Neural progenitor cell (in vitro differentiated cells): ENCODE results near the gene PCNX2. TPM values are rescaled to one million over a fixed set of nuclear protein-coding genes. Genes with fewer than 3 reads are reported as not detected.
A peak's percentile ranks its signal among the peaks of the same experiment; 100 is the strongest.
"Not testable (repeated sequence)": the region's sequence is repeated elsewhere in the genome, so short reads cannot be mapped to it uniquely, and the experiment has no call there.

ENCODE experiments used
- DNase-seq: peaks from one replicate; pipeline ENCODE4 v3.0.0-alpha.2; 2016; ENCODE audit warnings: low spot score
- H2AFZ ChIP-seq: fragments of 200-600 bp; sonication (generic); replicated peaks from 2 replicates; pipeline ENCODE4 v1.6.1; 2016; ENCODE audit warnings: antibody characterized with exemption
- H3F3A ChIP-seq: fragments of 200-600 bp; sonication (generic); 2 replicates; pipeline ENCODE4 v1.6.1; 2016; ENCODE audit warnings: antibody characterized with exemption, low read depth
- H3K27ac ChIP-seq: fragments of 200-600 bp; sonication (generic); 2 replicates; pipeline ENCODE4 v1.5.1; 2016; ENCODE audit warnings: mild to moderate bottlenecking
- H3K27me3 ChIP-seq: fragments of 200-600 bp; sonication (generic); 2 replicates; pipeline ENCODE4 v1.6.1; 2016; ENCODE audit warnings: mild to moderate bottlenecking, moderate library complexity
- H3K36me3 ChIP-seq: fragments of 200-600 bp; sonication (generic); 2 replicates; pipeline ENCODE4 v1.5.1; 2016
- H3K4me1 ChIP-seq: fragments of 200-600 bp; sonication (generic); 2 replicates; pipeline ENCODE4 v1.6.1; 2016; ENCODE audit warnings: mixed run types
- H3K4me2 ChIP-seq: fragments of 200-600 bp; sonication (generic); 2 replicates; pipeline ENCODE4 v1.6.1; 2016
- H3K4me3 ChIP-seq: fragments of 200-600 bp; sonication (generic); 2 replicates; pipeline ENCODE4 v1.5.1; 2016
- H3K79me2 ChIP-seq: fragments of 200-600 bp; sonication (generic); 2 replicates; pipeline ENCODE4 v1.6.1; 2016; ENCODE audit warnings: low read depth
- H3K9ac ChIP-seq: fragments of 200-600 bp; sonication (generic); 2 replicates; pipeline ENCODE4 v1.6.1; 2016
- H3K9me3 ChIP-seq: fragments of 200-600 bp; sonication (generic); 2 replicates; pipeline ENCODE4 v1.5.1; 2016; ENCODE audit warnings: low read depth
- H4K20me1 ChIP-seq: fragments of 200-600 bp; sonication (generic); 2 replicates; pipeline ENCODE4 v1.6.1; 2016; ENCODE audit warnings: low read depth
- H3K27ac Mint-ChIP-seq: 3 replicates; pipeline ENCODE4 v1.8.0; 2021; ENCODE audit warnings: mixed read lengths
- H3K27me3 Mint-ChIP-seq: 2 replicates; pipeline ENCODE4 v1.8.0; 2022; ENCODE audit warnings: low read depth, mild to moderate bottlenecking, inconsistent platforms, moderate library complexity, mixed read lengths; ENCODE audit not compliant: insufficient read depth
- H3K36me3 Mint-ChIP-seq: 3 replicates; pipeline ENCODE4 v1.8.0; 2021; ENCODE audit warnings: mixed read lengths
- H3K4me1 Mint-ChIP-seq: 3 replicates; pipeline ENCODE4 v1.8.0; 2021; ENCODE audit warnings: mixed read lengths
- H3K4me3 Mint-ChIP-seq: 3 replicates; pipeline ENCODE4 v1.8.0; 2021; ENCODE audit warnings: mild to moderate bottlenecking, moderate library complexity, mixed read lengths
- H3K9me3 Mint-ChIP-seq: 3 replicates; pipeline ENCODE4 v1.8.0; 2020; ENCODE audit warnings: mixed read lengths
- EZH2 ChIP-seq: fragments of 200-600 bp; sonication (generic); IDR thresholded peaks from 2 replicates; pipeline ENCODE4 v1.6.1; 2017; ENCODE audit warnings: antibody characterized with exemption, mild to moderate bottlenecking, moderate library complexity
- EZH2phosphoT487 ChIP-seq: fragments of 200-600 bp; sonication (generic); IDR thresholded peaks from 2 replicates; pipeline ENCODE4 v1.6.1; 2017; ENCODE audit warnings: antibody characterized with exemption
- total RNA-seq: library from RNA; depleted of rRNA; stranded (reverse); fragments of >200 nt; gene quantifications from 2 replicates; pipeline ENCODE4 v1.2.3, GENCODE V29; 2015; ENCODE audit warnings: low replicate concordance
- TF ChIP-seq, protein P1 (sequence below): fragments of 200-600 bp; sonication (generic); IDR thresholded peaks from 2 replicates; pipeline ENCODE4 v1.5.1; 2017; ENCODE audit warnings: antibody characterized with exemption, mild to moderate bottlenecking

The PCNX2 gene
- total RNA-seq, 1 donor from 2014 or later = 30.8 TPM

DNA sequence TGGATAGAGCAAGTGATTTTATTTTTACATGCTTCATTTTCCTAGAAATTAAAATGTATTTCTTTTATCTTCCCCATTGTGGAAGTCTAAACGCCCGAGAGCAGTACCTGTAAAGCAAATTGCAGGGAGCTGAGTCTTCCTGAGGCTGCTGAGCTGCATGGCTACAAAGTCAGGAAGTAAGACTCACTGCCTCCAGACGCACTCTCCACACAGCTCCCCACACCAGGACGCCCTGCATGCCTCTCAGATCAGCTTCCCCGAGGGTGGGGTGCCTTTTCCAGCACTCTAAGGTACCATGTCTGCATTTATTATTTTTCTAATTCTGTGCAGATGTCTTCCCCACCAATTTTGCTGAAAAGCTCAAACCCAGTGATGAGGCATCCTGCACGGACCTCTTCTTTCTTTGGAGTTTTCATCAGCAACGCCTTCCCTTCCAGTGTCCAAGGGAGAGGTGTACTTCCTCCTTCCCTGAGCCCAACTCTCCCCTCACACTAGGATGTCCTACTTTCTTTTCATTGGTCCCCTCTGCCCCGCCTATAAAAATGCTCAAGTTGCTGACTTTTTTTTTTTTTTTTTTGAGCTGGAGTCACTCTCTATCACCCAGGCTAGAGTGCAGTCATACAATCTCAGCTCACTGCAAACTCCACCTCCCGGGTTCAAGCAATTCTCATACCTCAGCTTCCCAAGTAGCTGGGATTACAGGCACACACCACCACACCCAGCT is 114.7 kb downstream of the PCNX2 start:
- H3F3A ChIP-seq = no peaks in the 10 kb centered on the region
- H3K4me1 ChIP-seq = peaks cover 24% of the 10 kb centered on the region
- H4K20me1 ChIP-seq = no peaks in the 10 kb centered on the region
- no peak overlapping the region for H3K4me2 ChIP-seq
- no peaks in the 10 kb centered on the region for H3K27me3 ChIP-seq
- H2AFZ ChIP-seq = no peak overlapping the region
- Mint-ChIP-seq H3K9me3 (no peaks in the 10 kb centered on the region), H3K27ac (no peak overlapping the region), H3K36me3 (peaks cover 28% of the 10 kb centered on the region), H3K4me1 (peaks cover 14% of the 10 kb centered on the region), H3K4me3 (no peak overlapping the region), H3K27me3 (no peaks in the 10 kb centered on the region)
- H3K36me3 ChIP-seq = no peaks in the 10 kb centered on the region
- no peaks in the 10 kb centered on the region for H3K9me3 ChIP-seq
- H3K4me3 ChIP-seq = no peak overlapping the region
- H3K79me2 ChIP-seq = no peaks in the 10 kb centered on the region
- DNase-seq = no peak
- no peak overlapping the region for H3K9ac ChIP-seq
- no peak overlapping the region for H3K27ac ChIP-seq
- TF ChIP-seq EZH2 = no peak
- TF ChIP-seq EZH2phosphoT487 = no peak
- TF ChIP-seq, protein P1, sequence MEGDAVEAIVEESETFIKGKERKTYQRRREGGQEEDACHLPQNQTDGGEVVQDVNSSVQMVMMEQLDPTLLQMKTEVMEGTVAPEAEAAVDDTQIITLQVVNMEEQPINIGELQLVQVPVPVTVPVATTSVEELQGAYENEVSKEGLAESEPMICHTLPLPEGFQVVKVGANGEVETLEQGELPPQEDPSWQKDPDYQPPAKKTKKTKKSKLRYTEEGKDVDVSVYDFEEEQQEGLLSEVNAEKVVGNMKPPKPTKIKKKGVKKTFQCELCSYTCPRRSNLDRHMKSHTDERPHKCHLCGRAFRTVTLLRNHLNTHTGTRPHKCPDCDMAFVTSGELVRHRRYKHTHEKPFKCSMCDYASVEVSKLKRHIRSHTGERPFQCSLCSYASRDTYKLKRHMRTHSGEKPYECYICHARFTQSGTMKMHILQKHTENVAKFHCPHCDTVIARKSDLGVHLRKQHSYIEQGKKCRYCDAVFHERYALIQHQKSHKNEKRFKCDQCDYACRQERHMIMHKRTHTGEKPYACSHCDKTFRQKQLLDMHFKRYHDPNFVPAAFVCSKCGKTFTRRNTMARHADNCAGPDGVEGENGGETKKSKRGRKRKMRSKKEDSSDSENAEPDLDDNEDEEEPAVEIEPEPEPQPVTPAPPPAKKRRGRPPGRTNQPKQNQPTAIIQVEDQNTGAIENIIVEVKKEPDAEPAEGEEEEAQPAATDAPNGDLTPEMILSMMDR = no peak

DNA sequence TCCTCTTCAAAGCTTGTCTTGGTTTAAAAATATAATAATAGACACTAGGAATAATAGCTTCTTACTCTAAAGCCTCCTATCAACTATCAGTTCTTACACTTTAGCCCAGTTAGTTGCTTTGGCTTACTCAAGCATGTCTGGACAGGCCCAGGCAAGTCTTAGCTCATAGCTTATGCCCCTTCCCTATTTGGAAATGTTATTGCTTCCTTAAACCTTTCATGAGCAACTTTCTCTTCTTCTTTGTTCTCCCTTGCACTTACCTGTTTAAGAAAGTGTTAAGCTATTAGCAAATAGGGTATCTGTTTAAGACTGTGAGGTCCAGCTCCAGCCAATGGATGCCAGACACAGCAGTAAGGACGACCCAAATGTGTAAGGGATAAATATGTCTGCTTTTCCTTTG is 115.9 kb downstream of the PCNX2 start:
- not testable (repeated sequence) for H3K79me2 ChIP-seq, H3K9me3 Mint-ChIP-seq, H3F3A ChIP-seq, H3K36me3 ChIP-seq, H2AFZ ChIP-seq, H3K27me3 Mint-ChIP-seq, DNase-seq, H3K27ac ChIP-seq, H3K27me3 ChIP-seq, H3K27ac Mint-ChIP-seq, H3K4me2 ChIP-seq, H3K9me3 ChIP-seq, H4K20me1 ChIP-seq, H3K4me3 Mint-ChIP-seq, H3K4me3 ChIP-seq, H3K9ac ChIP-seq
- H3K4me1 Mint-ChIP-seq = peaks cover 14% of the 10 kb centered on the region
- peaks cover 24% of the 10 kb centered on the region for H3K4me1 ChIP-seq
- peaks cover 28% of the 10 kb centered on the region for H3K36me3 Mint-ChIP-seq

DNA sequence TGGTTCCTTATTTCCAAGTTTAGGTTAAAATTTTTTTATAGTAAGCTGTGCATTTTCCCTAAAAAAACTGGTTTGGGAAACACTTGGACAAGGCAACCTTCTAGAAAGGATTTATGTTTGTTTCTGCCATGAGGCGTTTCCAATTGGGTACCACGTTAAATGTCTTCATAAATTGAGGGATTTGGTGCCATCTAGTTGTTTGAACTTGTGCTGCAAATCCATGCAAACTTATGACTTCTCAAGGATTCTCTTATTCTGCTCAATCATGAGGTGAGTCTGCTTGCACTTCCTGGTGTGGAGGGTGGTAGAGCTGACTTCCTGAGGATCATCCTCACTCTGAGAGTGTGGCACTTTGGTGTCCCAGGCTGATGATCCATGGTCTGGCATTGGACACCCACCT is 123.3 kb downstream of the PCNX2 start:
- no peaks in the 10 kb centered on the region for H3F3A ChIP-seq
- no peak overlapping the region for H2AFZ ChIP-seq
- peaks cover 12% of the 10 kb centered on the region for H3K36me3 ChIP-seq
- H3K9ac ChIP-seq = no peak overlapping the region
- H3K4me2 ChIP-seq = no peak overlapping the region
- no peaks in the 10 kb centered on the region for H3K9me3 ChIP-seq
- no peak overlapping the region for H3K27ac ChIP-seq
- H3K27me3 ChIP-seq = no peaks in the 10 kb centered on the region
- no peak for TF ChIP-seq EZH2
- no peak for TF ChIP-seq EZH2phosphoT487
- TF ChIP-seq, protein P1 = peak; percentile 8
- Mint-ChIP-seq H3K27me3 (no peaks in the 10 kb centered on the region), H3K4me3 (no peak overlapping the region), H3K9me3 (peaks cover 16% of the 10 kb centered on the region), H3K4me1 (no peaks in the 10 kb centered on the region), H3K27ac (no peak overlapping the region), H3K36me3 (peaks cover 36% of the 10 kb centered on the region)
- no peak overlapping the region for H3K4me3 ChIP-seq
- no peaks in the 10 kb centered on the region for H3K4me1 ChIP-seq
- H3K79me2 ChIP-seq = no peaks in the 10 kb centered on the region
- H4K20me1 ChIP-seq = no peaks in the 10 kb centered on the region
- no peak for DNase-seq

DNA sequence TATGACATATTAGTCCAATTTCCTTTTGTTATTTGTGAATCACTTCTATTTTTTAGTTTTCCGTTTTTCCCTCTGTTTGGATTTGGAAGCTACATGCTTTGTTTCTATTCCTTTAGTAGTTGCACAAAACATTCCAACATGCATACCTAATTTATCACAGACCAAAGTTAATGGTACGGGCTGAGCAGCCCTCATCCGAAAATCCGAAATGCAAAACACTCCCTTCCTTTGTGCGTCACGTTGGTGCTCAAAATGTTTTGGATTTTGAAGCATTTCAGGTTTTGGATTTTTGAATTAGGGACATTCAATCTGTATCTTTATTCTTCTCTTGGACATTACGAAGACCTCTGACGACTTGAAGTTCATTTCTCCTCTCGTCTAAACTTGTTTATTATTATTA is 124.8 kb downstream of the PCNX2 start:
- peaks cover 16% of the 10 kb centered on the region for H3K9me3 Mint-ChIP-seq
- no peak for TF ChIP-seq EZH2phosphoT487
- TF ChIP-seq EZH2 = no peak
- TF ChIP-seq, protein P1 = no peak

More for the DNA sequence above, 124.8 kb downstream of the PCNX2 start:
- no peak for DNase-seq
- Histone ChIP-seq H2AFZ (no peak overlapping the region), H3K79me2 (no peaks in the 10 kb centered on the region), H3K9ac (no peak overlapping the region), H3K4me1 (no peaks in the 10 kb centered on the region), H3K4me3 (no peak overlapping the region), H3K4me2 (no peak overlapping the region), H3K27me3 (no peaks in the 10 kb centered on the region), H3K36me3 (peaks cover 12% of the 10 kb centered on the region), H3K9me3 (no peaks in the 10 kb centered on the region), H4K20me1 (no peaks in the 10 kb centered on the region), H3F3A (no peaks in the 10 kb centered on the region), H3K27ac (no peak overlapping the region)
- Mint-ChIP-seq H3K4me3 (no peak overlapping the region), H3K4me1 (no peaks in the 10 kb centered on the region), H3K27ac (no peak overlapping the region), H3K27me3 (no peaks in the 10 kb centered on the region), H3K36me3 (peaks cover 29% of the 10 kb centered on the region)
